RWPE1 (cell line): Measurements from ENCODE around the gene HMBS.

Experiments used
- CTCF ChIA-PET: fragments of 350-600 bp; sonication (Branson Sonifier 250); formaldehyde crosslinking; extraction: SDS; loops from one replicate; lab custom pipeline; 2021; lab: Yijun Ruan, JAX
- POLR2A ChIA-PET: fragments of 400-600 bp; formaldehyde crosslinking; extraction: SDS; loops from one replicate; lab custom pipeline; 2020; ENCODE audit warnings: antibody characterized with exemption; ENCODE audit not compliant: low non-redundant PET; lab: Yijun Ruan, JAX
- DNase-seq: peaks from one replicate; pipeline ENCODE4 v3.0.0; 2012; ENCODE audit warnings: low spot score
- H3K27ac ChIP-seq: fragments of 450-650 bp; 2 replicates; pipeline ENCODE4 v1.5.1; 2017
- TF ChIP-seq, protein P1 (sequence below): fragments of 450-650 bp; conservative IDR thresholded peaks from 2 replicates; pipeline ENCODE4 v1.5.1; 2017; ENCODE audit warnings: low read depth, mild to moderate bottlenecking

The HMBS gene

DNA sequence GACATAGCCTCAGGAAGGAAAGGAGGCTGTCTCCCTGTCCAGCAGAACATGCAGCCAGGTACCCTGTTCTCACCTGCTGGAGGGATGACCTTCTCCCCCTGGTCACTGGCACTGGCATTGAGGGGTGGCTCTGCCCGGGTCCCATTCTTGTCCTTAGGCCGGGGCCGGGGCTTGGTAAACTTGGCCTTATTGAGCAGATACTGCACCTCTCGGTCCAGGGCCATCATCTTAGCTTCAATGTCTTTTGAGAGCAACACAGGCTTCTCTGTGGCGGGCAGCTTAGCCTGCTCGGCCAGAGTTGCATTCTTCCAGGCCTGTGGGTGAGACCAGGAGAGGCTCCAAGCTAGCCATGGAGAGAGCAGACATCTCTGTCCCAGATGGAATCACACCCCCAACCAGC is 38.2 kb upstream of the HMBS start:
- DNase-seq = no peak
- TF ChIP-seq, protein P1, sequence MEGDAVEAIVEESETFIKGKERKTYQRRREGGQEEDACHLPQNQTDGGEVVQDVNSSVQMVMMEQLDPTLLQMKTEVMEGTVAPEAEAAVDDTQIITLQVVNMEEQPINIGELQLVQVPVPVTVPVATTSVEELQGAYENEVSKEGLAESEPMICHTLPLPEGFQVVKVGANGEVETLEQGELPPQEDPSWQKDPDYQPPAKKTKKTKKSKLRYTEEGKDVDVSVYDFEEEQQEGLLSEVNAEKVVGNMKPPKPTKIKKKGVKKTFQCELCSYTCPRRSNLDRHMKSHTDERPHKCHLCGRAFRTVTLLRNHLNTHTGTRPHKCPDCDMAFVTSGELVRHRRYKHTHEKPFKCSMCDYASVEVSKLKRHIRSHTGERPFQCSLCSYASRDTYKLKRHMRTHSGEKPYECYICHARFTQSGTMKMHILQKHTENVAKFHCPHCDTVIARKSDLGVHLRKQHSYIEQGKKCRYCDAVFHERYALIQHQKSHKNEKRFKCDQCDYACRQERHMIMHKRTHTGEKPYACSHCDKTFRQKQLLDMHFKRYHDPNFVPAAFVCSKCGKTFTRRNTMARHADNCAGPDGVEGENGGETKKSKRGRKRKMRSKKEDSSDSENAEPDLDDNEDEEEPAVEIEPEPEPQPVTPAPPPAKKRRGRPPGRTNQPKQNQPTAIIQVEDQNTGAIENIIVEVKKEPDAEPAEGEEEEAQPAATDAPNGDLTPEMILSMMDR = no peak
- POLR2A ChIA-PET = interaction anchor here (0.6 kb wide), 1 partner anchor 331 kb away, joined by 3 read pairs; no protein-coding TSS in a partner anchor
- no peak overlapping the region; the same call in 1 of the 2 replicates for H3K27ac ChIP-seq
- CTCF ChIA-PET = no interaction called here

DNA sequence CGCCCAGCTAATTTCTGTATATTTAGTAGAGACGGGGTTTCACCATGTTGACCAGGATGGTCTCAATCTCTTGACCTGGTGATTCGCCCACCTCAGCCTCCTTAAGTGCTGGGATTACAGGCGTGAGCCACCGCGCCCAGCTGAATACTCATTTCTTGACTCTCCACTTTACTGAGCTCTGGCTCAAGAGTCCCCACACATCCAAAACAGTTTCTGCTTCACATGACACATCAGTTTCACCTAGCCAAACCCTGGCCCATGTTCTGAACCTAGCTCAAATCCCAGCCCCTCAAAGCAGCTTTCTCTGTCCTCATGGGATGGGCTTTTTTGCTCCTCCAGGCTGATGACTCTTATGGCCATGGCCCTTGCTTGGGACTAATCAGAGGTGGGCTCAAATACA is 37.5 kb upstream of the HMBS start:
- H3K27ac ChIP-seq = no peak overlapping the region
- no peak for DNase-seq
- TF ChIP-seq, protein P1 = no peak
- ChIA-PET CTCF (interaction anchor here (0.5 to 1.2 kb wide), 3 partner anchors 9 to 389 kb away, joined by 3 to 5 read pairs (median 3); no protein-coding TSS in a partner anchor), POLR2A (interaction anchor here (0.7 to 1.3 kb wide), 2 partner anchors 9 to 21 kb away, joined by 3 to 8 read pairs; partner anchors contain the start of genes HYOU1 and VPS11)

DNA sequence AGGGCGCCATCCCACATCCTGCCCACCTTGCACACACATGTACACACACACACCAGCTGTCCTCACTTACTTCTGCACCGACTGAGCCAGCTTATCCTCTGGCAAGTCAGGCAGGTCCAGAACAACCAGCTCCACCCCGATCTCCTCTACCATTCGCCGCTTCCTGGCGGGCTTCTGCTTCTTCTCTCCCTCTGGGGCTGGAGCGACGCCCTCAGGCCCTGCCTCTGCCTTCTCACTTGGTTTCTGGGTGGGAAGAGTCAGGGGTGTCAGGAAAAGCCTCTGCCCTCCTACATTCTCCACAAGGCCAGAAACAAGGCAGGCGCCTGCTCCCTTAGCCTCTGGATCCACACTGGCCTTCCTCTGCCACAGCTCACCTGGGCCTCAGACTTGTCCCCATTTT is 36.0 kb upstream of the HMBS start:
- DNase-seq = no peak
- POLR2A ChIA-PET = no interaction called here
- H3K27ac ChIP-seq = peak overlapping the region; percentile 1; the same call in 1 of the 2 replicates
- CTCF ChIA-PET = no interaction called here
- TF ChIP-seq, protein P1 = no peak

DNA sequence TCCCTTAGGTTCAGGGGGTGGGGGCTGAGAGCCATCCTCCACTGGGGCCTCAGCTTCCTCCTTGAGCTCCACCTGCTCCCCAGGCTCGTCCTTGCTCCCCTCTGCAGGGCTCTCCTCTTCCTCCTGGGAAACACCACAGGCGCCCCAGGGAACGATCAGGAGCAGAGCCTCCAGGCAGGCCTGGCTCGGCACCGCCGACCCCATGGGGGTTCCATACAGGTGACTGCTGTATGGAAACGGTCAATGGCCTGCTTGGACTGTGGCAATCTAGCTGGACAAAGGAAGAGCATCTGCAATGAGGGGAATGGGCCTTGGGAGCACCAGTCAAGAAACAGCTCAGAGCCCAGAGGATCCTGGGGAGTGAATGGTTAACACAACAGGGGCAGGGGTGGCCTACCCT is 35.6 kb upstream of the HMBS start:
- TF ChIP-seq, protein P1 = no peak
- ChIA-PET POLR2A (no interaction called here), CTCF (no interaction called here)
- no peak for DNase-seq
- no peak overlapping the region for H3K27ac ChIP-seq

DNA sequence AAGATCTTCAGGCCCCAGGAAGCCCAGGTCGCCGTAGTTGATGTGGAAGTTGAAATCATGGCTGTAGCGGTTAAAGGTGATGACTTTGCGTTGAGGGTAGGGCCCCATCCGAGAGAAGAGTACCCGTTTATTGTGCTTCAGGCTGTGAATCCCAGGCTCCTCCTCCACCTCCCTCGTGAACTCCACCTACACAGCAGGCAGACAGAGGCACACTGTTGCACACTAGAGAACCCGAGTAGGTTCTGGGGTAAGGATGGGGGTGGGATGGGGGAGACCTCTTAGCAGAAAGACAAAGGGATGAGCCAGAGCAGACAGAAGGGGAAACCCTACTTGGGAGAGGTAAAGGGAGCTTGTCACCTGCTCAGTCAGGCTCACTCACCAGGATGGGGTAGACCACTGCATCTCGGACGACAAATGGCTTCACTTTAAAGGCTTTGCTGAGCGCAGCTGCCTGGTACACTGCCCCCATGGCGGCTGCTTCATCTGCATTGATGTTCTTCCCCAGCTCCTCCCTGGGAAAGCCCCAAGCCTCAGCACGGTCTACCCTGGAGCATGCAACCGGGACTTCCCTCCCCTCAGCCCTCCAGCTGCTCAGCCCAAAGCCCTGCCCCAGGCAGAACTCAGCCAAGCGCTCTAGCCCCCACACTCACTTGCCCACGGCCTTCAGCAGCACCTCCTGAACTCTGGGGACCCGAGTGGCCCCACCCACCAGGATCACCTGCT is 33.1 kb upstream of the HMBS start:
- POLR2A ChIA-PET = no interaction called here
- H3K27ac ChIP-seq = 0 out of 2 replicates have a peak overlapping the region, but pooled peaks have one; percentile 2
- DNase-seq = no peak
- CTCF ChIA-PET = no interaction called here
- TF ChIP-seq, protein P1 = no peak

DNA sequence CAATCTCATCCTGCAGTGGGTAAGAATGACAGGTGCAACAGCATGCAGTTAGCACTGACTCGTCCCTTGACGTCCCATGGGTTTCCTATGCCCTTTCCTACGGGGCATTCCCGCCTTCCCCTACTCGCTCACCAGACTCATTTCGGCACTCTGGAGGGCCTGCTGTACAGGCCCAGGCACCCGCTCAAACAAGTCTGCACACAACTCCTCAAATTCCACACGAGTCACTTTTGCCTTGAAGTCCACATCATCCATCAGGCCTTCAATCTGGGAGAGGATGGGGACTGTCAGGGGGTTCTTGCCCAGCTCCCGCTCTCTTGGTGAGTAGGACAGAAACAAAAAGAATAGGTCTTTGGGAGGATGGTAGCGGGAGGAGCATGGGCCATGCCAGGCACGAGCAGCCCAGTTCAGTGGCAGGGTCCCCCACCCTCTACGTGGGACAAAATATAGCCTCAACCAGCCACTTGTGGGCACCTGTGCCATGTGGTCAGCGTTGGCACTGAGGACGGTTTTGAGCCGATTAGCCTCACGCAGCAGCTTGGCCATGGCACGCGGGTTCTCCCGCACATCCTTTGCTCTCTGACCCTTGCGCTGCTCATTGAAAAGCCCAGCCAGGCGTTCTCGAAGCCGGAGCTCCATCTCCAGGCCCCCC is 32.4 kb upstream of the HMBS start:
- TF ChIP-seq, protein P1 = no peak
- H3K27ac ChIP-seq = 0 out of 2 replicates have a peak overlapping the region, but pooled peaks have one; percentile 2
- DNase-seq = no peak
- ChIA-PET POLR2A (no interaction called here), CTCF (no interaction called here)
